8988T (cell line): ENCODE results near the gene CFAP20DC.
"Not testable (repeated sequence)": the region's sequence is repeated elsewhere in the genome, so short reads cannot be mapped to it uniquely, and the experiment has no call there.

Source experiments
- DNase-seq: peaks from one replicate; pipeline ENCODE4 v3.0.0; 2011

CFAP20DC gene

DNA sequence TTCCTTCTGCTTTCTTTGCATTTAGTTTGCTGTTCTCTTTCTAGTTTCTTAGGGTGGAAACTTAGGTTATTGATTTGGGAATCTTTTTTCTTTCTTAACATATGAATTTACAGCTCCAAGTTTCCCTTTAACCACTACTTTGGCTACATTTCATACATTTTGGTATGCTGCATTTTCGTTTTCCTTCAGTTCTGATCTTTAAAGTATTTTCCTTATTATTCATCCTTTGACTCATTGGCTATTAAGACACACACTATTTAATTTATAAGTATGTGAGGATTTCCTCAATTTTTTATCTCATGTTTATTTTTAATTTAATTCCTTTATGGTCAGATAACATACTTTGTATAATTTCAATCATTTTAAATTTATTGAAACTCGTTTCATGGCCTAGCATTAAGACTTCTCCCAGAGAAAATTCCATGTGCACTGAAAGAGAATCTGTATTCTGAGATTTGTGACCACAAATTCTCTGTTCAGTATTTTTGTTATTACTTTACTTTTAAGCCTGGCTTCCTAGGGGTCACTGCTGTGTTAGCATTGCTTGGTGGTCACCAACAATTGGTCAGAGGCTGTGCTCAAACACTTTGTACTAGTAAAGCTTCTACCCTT is 87.7 kb downstream of the CFAP20DC start:
- DNase-seq: no peak

DNA sequence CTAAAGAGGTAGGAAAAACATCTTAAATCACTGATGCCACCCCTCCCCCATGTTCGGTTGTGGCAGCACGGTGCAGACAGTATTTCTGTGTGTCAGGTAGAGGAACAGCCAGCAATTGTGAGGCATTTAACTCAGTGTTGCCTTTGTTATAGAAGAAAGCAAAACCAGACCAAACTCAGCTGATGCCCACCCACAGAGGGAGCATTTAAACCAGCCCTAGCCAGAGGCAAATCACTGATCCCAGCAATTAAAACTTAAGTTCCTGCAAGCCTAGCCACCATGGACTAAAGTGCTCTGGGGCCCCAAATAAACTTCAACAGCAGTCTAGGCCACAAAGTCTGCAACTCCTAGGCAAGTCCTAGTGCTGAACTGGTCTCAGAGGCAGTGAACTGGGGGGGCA is 94.5 kb downstream of the CFAP20DC start:
- DNase-seq: no peak

DNA sequence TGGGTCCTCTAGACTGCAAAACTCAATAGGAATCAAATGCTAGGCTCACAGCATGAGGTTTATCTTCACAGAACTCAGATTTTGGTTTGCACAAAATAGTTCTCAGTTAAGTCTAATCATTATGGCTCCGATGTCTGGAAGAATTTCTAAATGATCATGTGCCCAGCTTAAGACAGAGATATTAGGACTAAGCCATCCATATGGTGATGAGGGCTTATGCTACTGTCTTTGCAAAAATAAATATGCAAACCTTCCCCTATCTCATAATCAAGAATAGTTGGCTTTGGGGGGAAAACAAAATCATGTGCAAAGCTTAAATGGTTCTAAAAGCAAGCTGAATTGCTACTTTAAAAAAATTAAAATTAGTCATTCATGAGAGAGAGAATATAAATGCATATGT is 96.5 kb downstream of the CFAP20DC start:
- no peak for DNase-seq

DNA sequence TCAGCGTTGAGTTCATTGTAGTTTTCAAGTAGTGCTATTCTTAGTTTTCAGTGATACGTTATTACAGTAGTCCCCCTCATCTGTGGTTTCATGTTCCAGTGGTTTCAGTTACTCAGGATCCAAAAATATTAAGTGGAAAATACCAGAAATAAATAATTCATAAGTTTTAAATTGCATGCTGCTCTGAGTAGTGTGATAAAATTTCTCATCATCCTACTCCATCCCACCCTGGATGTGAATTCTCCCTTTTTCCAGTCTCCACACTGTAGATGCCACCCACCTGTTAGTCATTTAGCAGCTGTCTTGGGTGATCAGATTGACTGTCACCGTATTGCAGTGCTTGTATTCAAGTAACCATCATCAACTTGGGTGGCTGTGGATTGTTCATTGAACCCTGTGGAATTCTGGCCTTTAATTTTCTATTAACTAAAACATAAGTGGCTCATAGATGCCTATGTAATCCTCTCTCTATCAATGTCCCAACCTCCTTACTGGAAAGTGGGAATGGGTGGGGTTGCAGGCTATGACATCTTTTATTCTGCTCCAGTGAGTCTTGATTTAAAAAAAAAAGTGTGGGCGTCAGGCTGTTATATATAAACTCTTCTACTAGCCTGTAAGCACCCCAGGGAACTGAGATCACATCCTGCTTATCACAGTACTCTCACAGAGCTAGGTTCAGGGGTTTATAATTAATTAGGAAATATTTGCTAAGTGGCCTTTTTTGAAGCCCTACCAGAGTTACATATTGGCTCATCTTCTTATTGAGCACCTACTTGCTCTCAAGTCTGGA is 97.5 kb downstream of the CFAP20DC start:
- no peak for DNase-seq

DNA sequence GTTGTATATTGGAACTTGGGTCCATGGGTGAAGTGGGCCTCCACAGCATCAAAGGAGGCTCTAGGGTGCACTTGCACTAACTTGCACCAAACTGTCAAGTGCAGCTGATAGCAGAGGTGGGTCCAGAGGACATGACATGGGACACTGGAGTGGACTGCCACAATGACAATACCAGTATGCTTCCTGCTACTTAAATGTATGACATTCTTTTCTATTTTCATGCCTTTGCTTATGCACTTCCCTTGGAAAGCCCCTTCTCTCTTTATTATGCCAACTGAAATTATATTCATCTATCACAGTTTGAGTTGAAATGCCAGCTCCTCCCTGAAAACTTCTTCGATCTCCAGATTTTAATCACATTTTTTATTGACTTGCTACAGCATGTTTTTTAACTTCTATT is 101.8 kb downstream of the CFAP20DC start:
- no peak for DNase-seq

DNA sequence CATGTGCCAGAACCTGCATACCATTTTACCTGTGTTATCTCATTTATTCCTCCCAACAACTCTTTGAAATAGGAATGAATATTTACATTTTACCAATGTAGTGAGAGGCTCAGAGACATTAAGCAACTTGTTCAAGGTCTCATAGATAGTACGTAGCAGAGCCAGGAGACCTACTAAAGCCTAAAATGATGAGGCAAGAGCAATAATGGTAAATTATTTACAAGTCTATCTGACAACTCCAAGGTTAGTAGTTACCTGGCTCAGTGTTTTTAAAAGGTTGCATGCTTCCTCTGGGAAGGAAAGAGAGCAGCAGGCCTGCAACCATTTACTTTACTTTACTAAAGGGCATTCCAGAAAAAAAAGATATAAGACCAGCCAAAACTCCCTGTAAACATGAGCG is 103.0 kb downstream of the CFAP20DC start:
- DNase-seq: no peak

DNA sequence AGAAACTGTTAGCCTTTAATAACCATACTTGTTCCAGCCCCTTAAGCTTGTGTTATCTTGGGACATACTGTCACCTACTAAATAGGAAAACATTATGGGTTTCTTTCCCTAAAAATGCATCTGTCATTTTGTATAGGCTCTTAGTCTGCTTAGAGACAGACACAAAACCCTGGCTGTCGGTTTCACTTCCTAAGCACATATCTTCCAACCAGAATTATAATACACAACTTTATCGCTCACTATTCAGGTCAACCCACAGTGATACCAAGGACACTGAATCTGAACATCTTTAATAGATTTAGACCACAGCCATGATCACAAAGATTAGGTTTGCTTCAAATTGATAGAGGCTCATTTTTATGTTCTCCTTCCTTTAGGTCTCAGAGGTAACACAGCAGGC is 111.8 kb downstream of the CFAP20DC start:
- no peak for DNase-seq

DNA sequence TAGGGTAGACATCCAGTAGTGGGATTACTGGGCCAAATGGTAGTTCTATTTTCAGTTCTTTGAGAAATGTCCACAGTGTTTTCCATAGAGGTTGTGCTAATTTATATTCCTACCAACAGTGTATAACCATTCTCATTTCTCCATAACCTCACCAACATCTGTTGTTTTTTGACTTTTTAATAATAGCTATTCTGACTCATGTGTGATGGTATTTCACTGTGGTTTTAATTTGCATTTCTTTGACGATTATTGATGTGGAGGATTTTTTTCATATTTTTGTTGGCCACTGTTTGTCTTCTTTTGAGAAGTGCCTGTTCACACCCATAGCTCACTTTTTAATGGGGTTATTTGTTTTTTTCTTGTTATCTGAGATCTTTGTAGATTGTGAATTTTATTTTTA is 125.2 kb downstream of the CFAP20DC start:
- no peak for DNase-seq

DNA sequence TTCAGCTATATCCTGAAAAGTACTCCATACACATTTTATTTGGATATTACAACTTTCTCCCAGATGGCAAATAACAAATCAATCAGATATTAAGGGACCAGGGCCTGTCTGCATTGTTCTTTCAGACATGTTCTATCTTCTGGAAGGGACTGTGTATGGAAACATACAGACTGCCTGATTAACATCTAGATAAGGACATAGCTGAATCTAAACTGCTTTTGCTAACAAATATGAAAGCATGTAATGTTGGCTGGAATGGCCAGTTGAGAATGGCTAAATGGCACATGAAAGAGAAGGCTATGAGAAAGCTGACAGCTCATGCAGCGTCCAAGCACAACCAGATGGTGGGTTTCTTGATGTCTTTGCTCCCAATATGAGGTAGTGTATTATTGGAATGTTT is 149.4 kb downstream of the CFAP20DC start:
- no peak for DNase-seq

DNA sequence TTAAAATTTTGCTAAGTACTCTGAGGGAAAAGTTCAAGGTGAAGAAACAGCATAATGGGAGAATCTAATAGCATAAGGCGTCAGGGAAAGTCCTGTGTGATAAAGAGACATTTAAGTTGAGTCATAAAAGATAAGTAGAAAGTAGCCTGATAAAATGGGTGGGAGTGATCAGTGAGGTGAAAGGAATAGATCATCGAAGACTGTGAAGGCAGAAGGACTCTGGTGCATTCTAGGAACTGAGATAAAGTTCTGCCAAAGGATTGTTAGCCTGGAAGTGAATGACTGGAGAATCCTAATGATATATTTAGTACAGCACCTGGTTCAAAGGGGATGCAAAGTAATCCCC is 149.9 kb downstream of the CFAP20DC start:
- no peak for DNase-seq

DNA sequence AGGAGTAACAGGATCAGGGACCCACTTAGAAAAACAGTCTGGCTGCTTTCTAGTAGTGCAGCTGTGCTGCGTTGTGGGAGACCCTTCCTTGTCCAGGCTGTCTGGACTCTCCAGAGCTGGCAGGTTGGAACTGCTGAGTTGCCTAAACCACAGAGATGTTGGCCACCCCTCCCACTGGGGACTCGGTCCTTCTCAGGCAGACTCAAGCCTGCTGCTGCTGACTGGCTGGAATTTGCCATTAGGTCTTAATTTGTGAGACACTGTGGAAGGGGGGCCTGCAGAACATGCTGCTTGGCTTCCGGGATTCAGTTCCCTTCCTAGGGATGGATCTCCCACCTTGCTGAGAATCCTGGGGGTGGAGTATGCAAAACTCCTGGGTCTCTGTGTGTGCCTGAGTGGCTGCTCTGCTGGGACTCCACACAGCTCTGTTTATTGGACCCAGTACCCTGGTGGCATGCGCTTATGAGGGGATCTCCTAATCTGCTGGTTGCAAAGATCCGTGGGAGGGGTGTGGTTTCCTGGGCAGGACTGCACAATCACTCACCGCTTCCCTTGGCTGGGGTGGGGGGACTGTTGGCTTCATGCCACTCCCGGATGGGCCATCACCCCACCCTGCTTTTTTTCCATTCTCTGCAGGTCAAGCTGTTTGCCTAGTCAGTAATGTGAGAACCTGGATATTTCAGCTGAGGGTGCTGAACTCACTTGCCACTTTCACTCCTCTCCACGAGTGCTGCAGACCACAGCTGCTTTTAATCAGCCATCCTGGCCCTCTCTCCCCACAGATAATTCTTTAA is 150.5 kb downstream of the CFAP20DC start:
- no peak for DNase-seq

DNA sequence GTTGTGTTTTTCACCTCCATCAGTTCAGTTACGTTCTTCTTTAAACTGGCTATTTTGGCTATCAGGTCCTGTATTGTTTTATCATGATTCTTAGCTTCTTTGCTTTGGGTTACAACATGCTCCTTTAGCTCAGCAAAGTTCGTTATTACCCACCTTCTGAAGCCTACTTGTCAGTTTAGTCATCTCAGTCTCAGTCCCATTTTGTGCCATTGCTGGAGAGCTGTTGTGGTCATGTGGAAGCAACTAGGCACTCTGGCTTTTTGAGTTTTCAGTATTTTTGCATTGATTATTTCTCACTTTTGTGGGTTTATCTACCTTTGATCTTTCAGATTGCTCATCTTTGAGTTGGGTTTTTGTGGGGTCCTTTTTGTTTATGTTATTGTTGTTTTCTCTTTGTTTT is 151.3 kb downstream of the CFAP20DC start:
- DNase-seq: no peak

DNA sequence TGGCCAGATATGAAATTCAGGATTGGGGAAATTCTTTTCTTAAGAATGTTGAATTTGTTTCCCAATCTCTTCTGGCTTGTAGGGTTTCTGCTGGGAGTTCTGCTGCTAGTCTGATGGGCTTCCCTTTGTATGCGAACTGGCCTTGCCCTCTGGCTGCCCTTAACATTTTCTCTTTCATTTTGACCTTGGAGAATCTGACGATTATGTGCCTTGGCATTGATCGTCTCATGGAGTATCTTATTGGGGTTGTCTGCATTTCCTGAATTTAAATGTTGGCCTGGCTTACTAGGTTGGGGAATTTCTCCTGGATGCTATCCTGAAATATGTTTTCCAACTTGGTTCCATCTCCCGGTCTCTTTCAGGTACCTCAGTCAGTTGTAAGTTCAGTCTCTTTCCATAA is 152.2 kb downstream of the CFAP20DC start:
- DNase-seq: no peak

DNA sequence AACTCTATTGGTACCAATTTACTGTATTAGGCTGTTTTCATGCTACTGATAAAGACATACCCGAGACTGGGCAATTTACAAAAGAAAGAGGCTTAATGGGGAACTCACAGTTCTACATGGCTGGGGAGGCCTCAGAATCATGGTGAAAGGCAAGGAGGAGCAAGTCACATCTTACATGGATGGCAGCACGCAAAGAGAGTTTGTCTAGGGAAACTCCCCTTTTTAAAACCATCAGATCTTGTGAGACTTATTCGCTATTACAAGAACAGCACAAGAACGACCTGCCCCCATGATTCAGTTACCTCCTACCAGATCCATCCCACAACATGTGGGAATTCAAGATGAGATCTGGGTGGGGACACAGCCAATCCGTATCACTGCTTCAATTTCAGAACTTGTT is 154.1 kb downstream of the CFAP20DC start:
- not testable (repeated sequence) for DNase-seq

DNA sequence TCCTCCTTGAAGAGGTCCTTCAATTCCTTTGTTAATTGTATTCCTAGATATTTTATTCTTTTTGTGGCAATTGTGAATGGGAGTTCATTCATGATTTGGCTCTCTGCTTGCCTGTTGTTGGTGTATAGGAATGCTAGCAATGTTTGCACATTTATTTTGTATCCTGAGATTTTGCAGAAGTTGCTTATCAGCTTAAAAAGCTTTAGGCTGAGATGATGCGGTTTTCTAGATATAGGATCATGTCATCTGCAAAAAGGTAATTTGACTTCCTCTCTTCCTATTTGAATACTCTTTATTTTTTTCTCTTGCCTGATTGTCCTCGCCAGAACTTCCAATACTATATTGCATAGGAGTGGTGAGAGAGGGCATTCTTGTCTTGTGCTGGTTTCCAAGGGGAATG is 157.3 kb downstream of the CFAP20DC start:
- DNase-seq: not testable (repeated sequence)

DNA sequence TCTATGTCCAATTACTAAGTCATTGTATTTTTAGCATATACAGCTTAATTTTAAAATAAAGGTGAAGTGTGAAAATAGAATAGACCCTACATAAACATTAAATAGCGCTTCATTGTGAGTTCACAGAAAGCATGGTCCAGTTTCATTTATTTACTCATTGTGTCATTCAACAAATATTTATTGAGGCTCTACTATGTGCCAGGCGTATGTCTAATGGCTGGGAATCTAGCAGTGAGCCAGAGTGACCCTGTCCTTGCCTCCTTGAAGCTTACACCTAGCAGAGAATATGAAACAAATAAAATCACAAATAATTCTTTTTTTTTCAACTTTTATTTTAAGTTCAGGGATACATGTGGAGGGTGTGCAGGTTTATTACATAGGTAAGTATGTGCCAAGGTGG is 161.7 kb downstream of the CFAP20DC start:
- no peak for DNase-seq

DNA sequence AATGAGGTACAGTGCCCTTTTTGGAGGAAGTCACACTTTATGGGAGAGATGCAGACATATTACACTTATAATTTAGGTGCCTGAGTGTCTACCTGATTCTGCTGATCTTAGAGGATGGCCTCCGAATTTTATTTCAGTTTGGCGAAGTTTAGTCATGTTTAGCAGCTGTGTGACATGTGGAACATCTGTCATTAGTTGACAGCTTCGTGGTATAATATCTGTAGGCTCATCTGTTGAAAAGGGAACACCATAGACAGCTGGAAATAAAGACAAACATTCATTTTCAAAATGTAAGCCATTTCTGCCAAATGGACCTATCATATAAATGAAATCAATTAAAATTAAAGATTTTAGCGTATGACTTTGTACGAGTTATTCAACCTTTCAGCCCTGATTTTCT is 165.4 kb downstream of the CFAP20DC start:
- no peak for DNase-seq

DNA sequence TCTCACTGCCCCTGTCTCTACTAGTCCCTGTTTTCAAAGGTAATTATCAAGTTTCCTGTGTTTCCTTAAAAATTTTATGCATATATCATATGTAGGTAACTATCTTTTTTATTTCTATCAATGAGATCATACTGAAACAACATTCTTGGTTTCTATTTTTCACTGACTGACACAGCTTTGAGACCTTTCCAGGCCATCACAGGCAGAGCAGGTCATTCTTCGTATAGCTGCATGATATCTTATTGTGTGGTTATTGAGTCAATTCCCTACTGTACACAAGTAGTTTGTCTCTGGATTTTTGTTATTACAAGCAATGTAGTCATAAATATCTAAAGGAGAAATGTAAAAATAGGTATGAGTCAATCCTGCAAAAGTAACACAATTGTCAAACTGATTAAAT is 169.6 kb downstream of the CFAP20DC start:
- no peak for DNase-seq

DNA sequence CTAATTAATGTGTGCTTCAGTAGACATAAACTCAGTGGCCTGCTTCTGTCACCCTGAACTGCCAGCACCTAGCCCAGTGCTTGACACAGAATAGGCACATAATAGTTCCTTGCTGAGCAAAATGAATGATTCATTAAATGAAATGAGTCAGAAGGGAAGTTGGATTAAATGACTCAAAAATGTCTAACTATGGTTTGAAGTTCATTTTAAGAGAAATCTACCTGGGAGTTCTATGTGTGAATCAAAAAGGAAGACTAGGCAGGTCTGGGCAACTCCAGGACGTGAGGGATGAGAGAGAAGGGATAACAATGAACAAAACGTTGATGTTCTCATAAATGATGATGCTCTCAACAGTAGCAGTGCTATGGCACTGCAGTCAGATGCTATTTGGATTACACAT is 175.0 kb downstream of the CFAP20DC start:
- DNase-seq: no peak

DNA sequence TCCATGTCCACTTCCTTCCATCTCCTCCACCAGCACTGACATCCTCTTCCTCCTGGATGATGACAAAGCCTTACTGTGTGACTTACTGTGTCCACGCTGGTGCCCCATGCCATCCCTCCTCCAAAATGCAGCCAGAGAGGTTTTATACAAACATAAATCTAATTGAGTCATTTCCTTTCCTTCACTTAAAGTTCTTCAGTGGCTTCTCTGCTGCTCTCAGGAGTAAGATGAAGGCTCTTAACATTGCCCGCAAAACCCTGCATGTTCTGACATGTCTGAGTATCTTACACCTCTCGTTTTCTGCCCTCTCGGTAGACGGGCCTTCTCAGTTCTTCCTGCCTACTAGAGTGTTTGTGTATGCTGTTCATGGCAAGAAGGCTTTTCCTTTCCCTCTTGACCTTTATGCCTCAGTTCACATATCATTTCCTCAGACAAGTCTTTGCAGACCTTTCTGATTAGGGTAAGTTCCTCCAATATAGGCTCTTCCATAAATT is 175.5 kb downstream of the CFAP20DC start:
- no peak for DNase-seq

DNA sequence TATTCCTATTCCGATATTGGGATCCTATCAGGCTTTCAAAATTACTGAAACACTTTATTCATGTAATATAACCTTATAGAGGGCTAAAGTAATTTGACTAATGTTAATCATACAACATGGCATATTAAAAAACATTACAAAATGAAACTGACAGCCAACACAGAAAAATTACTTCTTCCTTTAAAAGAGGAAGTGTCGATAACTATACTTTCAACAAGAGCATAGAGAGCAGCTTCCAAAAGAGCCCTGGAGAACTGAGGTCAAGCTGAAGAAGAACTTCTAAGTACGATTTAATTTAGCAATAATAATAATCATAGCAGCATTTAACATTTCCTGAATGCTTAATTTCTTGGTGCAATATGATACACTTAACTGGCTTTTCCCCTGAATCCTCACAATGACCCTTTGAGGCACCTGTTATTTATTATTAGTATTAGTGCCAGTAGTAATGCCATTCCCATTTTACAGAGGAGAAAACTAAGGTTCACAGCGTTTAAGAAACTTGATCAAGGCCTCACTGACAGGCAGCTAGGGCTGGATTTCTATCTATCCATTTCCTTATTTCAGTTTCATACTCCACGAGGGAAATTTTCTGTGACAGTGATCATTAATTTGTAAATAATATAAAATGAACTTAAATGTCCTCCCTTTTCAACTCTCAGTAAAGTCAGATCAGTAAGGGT is 181.6 kb downstream of the CFAP20DC start:
- no peak for DNase-seq

DNA sequence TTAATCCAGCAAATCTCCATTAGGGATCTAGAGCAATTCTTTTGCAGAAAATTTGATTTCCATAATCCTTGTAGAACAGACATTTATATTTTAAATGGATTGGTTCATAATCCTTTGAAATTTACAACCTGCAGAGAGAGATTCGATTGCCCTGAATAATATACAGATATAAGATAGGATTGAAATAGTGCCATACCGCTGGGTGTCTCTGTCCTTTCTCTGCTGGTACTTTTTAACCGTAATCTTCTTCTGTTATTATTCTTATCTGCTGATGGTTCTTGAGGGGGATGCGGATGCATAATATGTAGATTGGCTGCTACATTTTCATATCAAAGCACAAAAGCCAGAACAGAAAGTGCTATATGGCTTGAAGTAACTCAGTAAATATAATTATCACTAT is 182.2 kb downstream of the CFAP20DC start:
- DNase-seq: no peak

DNA sequence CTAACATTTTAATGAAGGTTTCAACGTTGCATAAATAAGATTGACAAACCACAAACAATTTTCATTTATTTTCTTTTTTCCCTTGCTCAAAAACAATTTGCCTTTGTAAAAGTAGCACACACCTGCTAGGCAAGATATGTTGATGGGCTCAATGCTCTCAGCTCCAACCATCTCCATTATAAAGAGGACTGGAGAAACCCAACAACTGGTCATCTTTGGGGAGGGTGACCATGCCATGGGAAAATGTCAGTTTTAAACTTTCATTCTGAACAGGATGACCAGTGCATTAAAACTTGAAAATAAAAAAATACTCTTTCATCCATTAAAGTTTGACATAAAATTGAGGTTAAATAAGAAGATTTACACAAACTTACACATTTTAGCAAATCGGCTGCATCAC is 183.7 kb downstream of the CFAP20DC start:
- no peak for DNase-seq
